Mucosa of stomach (tissue), 1 donor: ENCODE results near the gene OPN1SW.

ENCODE experiments used
- H3K27me3 ChIP-seq: one replicate; pipeline ENCODE4 v1.7.0; 2013; ENCODE audit warnings: mild to moderate bottlenecking, low read length; ENCODE audit not compliant: control insufficient read depth, insufficient read depth
- H3K36me3 ChIP-seq: one replicate; pipeline ENCODE4 v1.7.0; 2013; ENCODE audit warnings: low read length; ENCODE audit not compliant: control insufficient read depth, insufficient read depth
- H3K4me1 ChIP-seq: one replicate; pipeline ENCODE4 v1.7.0; 2013; ENCODE audit warnings: mild to moderate bottlenecking, low read length; ENCODE audit not compliant: control insufficient read depth, insufficient read depth
- H3K4me3 ChIP-seq: one replicate; pipeline ENCODE4 v1.7.0; 2013; ENCODE audit warnings: low read length
- H3K9ac ChIP-seq: one replicate; pipeline ENCODE4 v1.7.0; 2013; ENCODE audit warnings: mild to moderate bottlenecking, low read length, moderate library complexity
- H3K9me3 ChIP-seq: one replicate; pipeline ENCODE4 v1.7.0; 2013; ENCODE audit warnings: mild to moderate bottlenecking, low read length, moderate library complexity; ENCODE audit not compliant: control insufficient read depth
- donor health status: Pancreatic carcinoma.

The OPN1SW gene

GRCh38 chr7:128747327-128748079 is 28.1 kb downstream of the OPN1SW start:
- H3K27me3 ChIP-seq: no peaks in the 10 kb centered on the region
- peaks cover 5% of the 10 kb centered on the region for H3K36me3 ChIP-seq
- no peak overlapping the region for H3K4me3 ChIP-seq
- H3K9ac ChIP-seq: no peak overlapping the region
- no peaks in the 10 kb centered on the region for H3K9me3 ChIP-seq
- H3K4me1 ChIP-seq: peaks cover 12% of the 10 kb centered on the region

- Histone ChIP-seq H3K9me3 (no peaks in the 10 kb centered on the region), H3K36me3 (no peaks in the 10 kb centered on the region), H3K27me3 (no peaks in the 10 kb centered on the region), H3K9ac (no peak overlapping the region), H3K4me3 (no peak overlapping the region), H3K4me1 (peaks cover 19% of the 10 kb centered on the region)
Measured at GRCh38 chr7:128745706-128746105, 29.9 kb downstream of the OPN1SW start.

GRCh38 chr7:128744366-128744905 is 31.2 kb downstream of the OPN1SW start:
- Histone ChIP-seq H3K4me1 (peaks cover 19% of the 10 kb centered on the region), H3K36me3 (no peaks in the 10 kb centered on the region), H3K27me3 (no peaks in the 10 kb centered on the region)

GRCh38 chr7:128743112-128743772 is 32.4 kb downstream of the OPN1SW start:
- H3K36me3 ChIP-seq: no peaks in the 10 kb centered on the region
- no peak overlapping the region for H3K9ac ChIP-seq
- H3K27me3 ChIP-seq: no peaks in the 10 kb centered on the region
- peaks cover 24% of the 10 kb centered on the region for H3K4me1 ChIP-seq
- no peaks in the 10 kb centered on the region for H3K9me3 ChIP-seq
- no peak overlapping the region for H3K4me3 ChIP-seq

More at GRCh38 chr7:128744366-128744905, 31.2 kb downstream of the OPN1SW start:
- Histone ChIP-seq H3K4me3 (no peak overlapping the region), H3K9me3 (no peaks in the 10 kb centered on the region), H3K9ac (no peak overlapping the region)

- Histone ChIP-seq H3K4me1 (peaks cover 18% of the 10 kb centered on the region), H3K9ac (no peak overlapping the region), H3K36me3 (no peaks in the 10 kb centered on the region), H3K27me3 (no peaks in the 10 kb centered on the region), H3K9me3 (no peaks in the 10 kb centered on the region), H3K4me3 (no peak overlapping the region)
Measured at GRCh38 chr7:128742206-128742605, 33.4 kb downstream of the OPN1SW start.

- Histone ChIP-seq H3K4me3 (no peak overlapping the region), H3K9me3 (no peaks in the 10 kb centered on the region), H3K9ac (no peak overlapping the region), H3K27me3 (no peaks in the 10 kb centered on the region), H3K36me3 (no peaks in the 10 kb centered on the region), H3K4me1 (peaks cover 17% of the 10 kb centered on the region)
Measured at GRCh38 chr7:128741491-128741890, 34.1 kb downstream of the OPN1SW start.

- Histone ChIP-seq H3K27me3 (no peaks in the 10 kb centered on the region), H3K9me3 (no peaks in the 10 kb centered on the region), H3K9ac (no peak overlapping the region), H3K4me1 (peaks cover 17% of the 10 kb centered on the region), H3K4me3 (no peak overlapping the region), H3K36me3 (no peaks in the 10 kb centered on the region)
Measured at GRCh38 chr7:128740996-128741395, 34.6 kb downstream of the OPN1SW start.

GRCh38 chr7:128739990-128740682 is 35.5 kb downstream of the OPN1SW start:
- Histone ChIP-seq H3K4me3 (peak overlapping the region; percentile 86), H3K9me3 (no peaks in the 10 kb centered on the region), H3K27me3 (no peaks in the 10 kb centered on the region), H3K4me1 (peaks cover 17% of the 10 kb centered on the region), H3K9ac (peak overlapping the region; percentile 93), H3K36me3 (no peaks in the 10 kb centered on the region)

GRCh38 chr7:128739048-128739962 is 36.3 kb downstream of the OPN1SW start, which contains the start of gene CALU:
CALU (plus strand) TSS chr7:128739359; CDS start chr7:128748584, 9,225 bp downstream.
- H3K36me3 ChIP-seq: no peaks in the 10 kb centered on the region
- peak within 1 kb of the TSS; percentile 93 for H3K9ac ChIP-seq
- H3K27me3 ChIP-seq: no peaks in the 10 kb centered on the region
- peak within 1 kb of the TSS; percentile 86 for H3K4me3 ChIP-seq
- H3K9me3 ChIP-seq: no peaks in the 10 kb centered on the region
- H3K4me1 ChIP-seq: peaks cover 17% of the 10 kb centered on the region

GRCh38 chr7:128738570-128739047 is 37.0 kb downstream of the OPN1SW start:
- Histone ChIP-seq H3K4me1 (peaks cover 13% of the 10 kb centered on the region), H3K27me3 (no peaks in the 10 kb centered on the region), H3K9ac (peak overlapping the region; percentile 93), H3K4me3 (peak overlapping the region; percentile 86), H3K9me3 (no peaks in the 10 kb centered on the region), H3K36me3 (no peaks in the 10 kb centered on the region)

- H3K9me3 ChIP-seq: no peaks in the 10 kb centered on the region
- H3K9ac ChIP-seq: no peak overlapping the region
- H3K27me3 ChIP-seq: peaks cover 2% of the 10 kb centered on the region
- peaks cover 12% of the 10 kb centered on the region for H3K4me1 ChIP-seq
- no peak overlapping the region for H3K4me3 ChIP-seq
- H3K36me3 ChIP-seq: no peaks in the 10 kb centered on the region
Measured at GRCh38 chr7:128737867-128738385, 37.7 kb downstream of the OPN1SW start.
